HFFc6 (cell line): ENCODE measurements around the gene PTPRA. TPM values are rescaled to one million over a fixed set of nuclear protein-coding genes. Genes with fewer than 3 reads are reported as not detected.

ENCODE experiments used
- DNase-seq: peaks from one replicate; pipeline ENCODE4 v3.0.0-alpha.2; 2018
- H3K27ac Mint-ChIP-seq: 2 replicates; pipeline ENCODE4 v1.8.0; 2020; ENCODE audit warnings: mild to moderate bottlenecking, mixed read lengths
- H3K27me3 Mint-ChIP-seq: 2 replicates; pipeline ENCODE4 v1.8.0; 2021; ENCODE audit warnings: mild to moderate bottlenecking, moderate library complexity, mixed read lengths; ENCODE audit not compliant: insufficient read depth
- H3K36me3 Mint-ChIP-seq: 2 replicates; pipeline ENCODE4 v1.8.0; 2021; ENCODE audit warnings: low read depth, mixed read lengths
- H3K4me1 Mint-ChIP-seq: 2 replicates; pipeline ENCODE4 v1.8.0; 2020; ENCODE audit warnings: low read depth, mixed read lengths
- H3K4me3 Mint-ChIP-seq: 2 replicates; pipeline ENCODE4 v1.8.0; 2020; ENCODE audit warnings: mild to moderate bottlenecking, moderate library complexity, mixed read lengths
- H3K9me3 Mint-ChIP-seq: 2 replicates; pipeline ENCODE4 v1.8.0; 2020; ENCODE audit warnings: mild to moderate bottlenecking, mixed read lengths
- total RNA-seq, 6 experiments: library from RNA; stranded (reverse); fragmentation: NEBNext Ultra II Directional; extraction: Animal tissue kit (Norgen Biotek cat#: 25700); gene quantifications; 2 replicates in 1 of 6; 3 replicates in 5 of 6; pipeline ENCODE4 v1.2.3, GENCODE V29; 2021
- TF ChIP-seq, protein P1 (sequence below): fragments of 200-600 bp; sonication (generic); IDR thresholded peaks from 2 replicates; pipeline ENCODE4 v1.5.0; 2021; ENCODE audit warnings: antibody characterized with exemption, mild to moderate bottlenecking

Gene PTPRA
- total RNA-seq, 6 experiments from 2014 or later = 44.3 to 54.4 (median 48.7) TPM

DNA sequence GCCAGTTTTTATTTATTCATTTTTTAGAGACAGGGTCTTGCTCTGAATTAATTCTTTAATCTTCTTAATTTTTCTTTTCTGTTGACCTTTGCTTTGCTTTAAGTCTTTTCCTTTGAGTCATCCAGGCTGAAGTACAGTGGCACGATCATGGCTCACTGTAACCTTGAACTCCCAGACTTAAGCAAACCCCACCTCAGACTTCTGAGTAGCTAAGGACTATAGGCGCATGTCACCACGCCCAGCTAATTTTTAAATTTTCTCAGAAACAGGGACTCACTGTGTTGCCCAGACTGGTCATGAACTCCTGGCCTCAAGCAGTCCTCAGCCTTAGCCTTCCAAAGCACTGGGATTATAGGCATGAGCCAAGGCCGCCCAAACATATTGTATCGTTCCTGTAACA is 98.8 kb downstream of the PTPRA start:
- no peak overlapping the region for H3K27ac Mint-ChIP-seq
- no peak for DNase-seq
- H3K4me1 Mint-ChIP-seq = peaks cover 6% of the 10 kb centered on the region; the same call in 1 of the 2 replicates
- peaks cover 13% of the 10 kb centered on the region for H3K36me3 Mint-ChIP-seq
- H3K9me3 Mint-ChIP-seq = no peaks in the 10 kb centered on the region
- H3K4me3 Mint-ChIP-seq = no peak overlapping the region
- no peaks in the 10 kb centered on the region for H3K27me3 Mint-ChIP-seq
- TF ChIP-seq, protein P1, sequence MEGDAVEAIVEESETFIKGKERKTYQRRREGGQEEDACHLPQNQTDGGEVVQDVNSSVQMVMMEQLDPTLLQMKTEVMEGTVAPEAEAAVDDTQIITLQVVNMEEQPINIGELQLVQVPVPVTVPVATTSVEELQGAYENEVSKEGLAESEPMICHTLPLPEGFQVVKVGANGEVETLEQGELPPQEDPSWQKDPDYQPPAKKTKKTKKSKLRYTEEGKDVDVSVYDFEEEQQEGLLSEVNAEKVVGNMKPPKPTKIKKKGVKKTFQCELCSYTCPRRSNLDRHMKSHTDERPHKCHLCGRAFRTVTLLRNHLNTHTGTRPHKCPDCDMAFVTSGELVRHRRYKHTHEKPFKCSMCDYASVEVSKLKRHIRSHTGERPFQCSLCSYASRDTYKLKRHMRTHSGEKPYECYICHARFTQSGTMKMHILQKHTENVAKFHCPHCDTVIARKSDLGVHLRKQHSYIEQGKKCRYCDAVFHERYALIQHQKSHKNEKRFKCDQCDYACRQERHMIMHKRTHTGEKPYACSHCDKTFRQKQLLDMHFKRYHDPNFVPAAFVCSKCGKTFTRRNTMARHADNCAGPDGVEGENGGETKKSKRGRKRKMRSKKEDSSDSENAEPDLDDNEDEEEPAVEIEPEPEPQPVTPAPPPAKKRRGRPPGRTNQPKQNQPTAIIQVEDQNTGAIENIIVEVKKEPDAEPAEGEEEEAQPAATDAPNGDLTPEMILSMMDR = no peak

DNA sequence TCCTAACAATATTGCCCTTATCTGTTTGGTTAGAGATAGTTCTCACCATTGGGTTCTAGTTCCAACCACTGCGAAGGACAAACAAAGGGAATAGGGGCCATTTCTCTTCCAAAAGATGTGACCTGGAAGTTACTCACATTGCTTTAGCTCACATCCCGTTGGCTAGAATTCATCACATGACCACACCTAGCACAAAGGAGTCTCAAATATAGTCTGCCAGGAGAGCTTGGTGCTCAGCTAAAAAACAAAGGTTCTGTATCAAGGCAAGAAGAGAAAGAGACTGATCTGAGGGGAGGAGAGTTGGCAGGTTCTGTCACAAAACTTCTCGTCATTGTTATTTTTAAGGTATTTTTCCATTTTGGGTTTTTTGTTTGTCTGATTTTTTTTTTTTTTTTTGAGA is 100.3 kb downstream of the PTPRA start:
- TF ChIP-seq, protein P1 = no peak
- no peaks in the 10 kb centered on the region for H3K9me3 Mint-ChIP-seq
- peaks cover 13% of the 10 kb centered on the region; the same call in 1 of the 2 replicates for H3K36me3 Mint-ChIP-seq
- H3K4me1 Mint-ChIP-seq = peaks cover 6% of the 10 kb centered on the region; the same call in 1 of the 2 replicates
- no peak for DNase-seq
- no peak overlapping the region for H3K4me3 Mint-ChIP-seq
- H3K27ac Mint-ChIP-seq = no peak overlapping the region
- H3K27me3 Mint-ChIP-seq = no peaks in the 10 kb centered on the region

DNA sequence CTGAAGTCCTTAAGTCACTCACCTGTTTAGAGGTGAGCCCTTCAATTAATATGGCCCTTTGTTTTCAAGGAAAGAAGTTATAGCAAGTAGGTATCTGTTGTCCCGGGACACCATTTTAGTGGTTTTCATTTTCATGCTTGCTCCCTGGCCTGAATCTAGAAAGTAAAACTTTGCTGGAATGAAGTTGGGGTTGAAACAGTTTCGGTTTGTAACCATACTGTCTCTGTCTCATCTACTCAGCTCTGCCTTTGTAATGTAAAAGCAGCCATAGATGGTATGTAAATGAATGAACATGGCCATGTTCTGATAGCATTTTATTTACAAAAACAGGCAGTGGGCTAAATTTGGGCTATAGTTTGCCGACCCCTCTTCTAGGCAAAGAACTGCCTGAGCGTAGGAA is 105.2 kb downstream of the PTPRA start:
- Mint-ChIP-seq H3K27ac (no peak overlapping the region), H3K9me3 (no peaks in the 10 kb centered on the region), H3K27me3 (no peaks in the 10 kb centered on the region), H3K4me3 (no peak overlapping the region), H3K4me1 (no peaks in the 10 kb centered on the region), H3K36me3 (0 out of 2 replicates have a peak, but pooled peaks cover 2% of the 10 kb centered on the region)
- TF ChIP-seq, protein P1 = no peak
- DNase-seq = no peak

DNA sequence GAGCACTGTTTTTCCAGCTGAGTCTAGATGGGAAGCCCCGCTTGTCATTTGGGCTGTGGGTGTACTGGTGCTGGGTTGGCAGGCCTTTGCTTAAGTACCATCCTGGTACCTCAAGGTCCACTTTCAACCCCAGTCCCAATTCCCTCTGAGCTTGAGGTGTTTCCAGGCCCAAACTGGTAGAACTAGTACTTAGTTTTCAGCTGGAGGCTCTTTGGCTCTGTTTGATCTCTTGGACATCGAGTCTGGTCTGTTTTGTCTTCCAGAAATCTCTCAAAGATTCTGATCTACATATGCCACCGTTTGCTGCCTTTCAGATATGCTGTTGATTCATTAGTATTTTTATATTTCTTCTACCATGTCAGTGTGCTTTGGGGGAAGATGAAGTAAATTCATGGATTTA is 108.4 kb downstream of the PTPRA start:
- H3K27me3 Mint-ChIP-seq = no peaks in the 10 kb centered on the region
- no peaks in the 10 kb centered on the region for H3K9me3 Mint-ChIP-seq
- peaks cover 7% of the 10 kb centered on the region for H3K4me1 Mint-ChIP-seq
- no peak for DNase-seq
- no peak overlapping the region for H3K4me3 Mint-ChIP-seq
- TF ChIP-seq, protein P1 = no peak
- H3K27ac Mint-ChIP-seq = no peak overlapping the region
- peaks cover 3% of the 10 kb centered on the region; the same call in 1 of the 2 replicates for H3K36me3 Mint-ChIP-seq

DNA sequence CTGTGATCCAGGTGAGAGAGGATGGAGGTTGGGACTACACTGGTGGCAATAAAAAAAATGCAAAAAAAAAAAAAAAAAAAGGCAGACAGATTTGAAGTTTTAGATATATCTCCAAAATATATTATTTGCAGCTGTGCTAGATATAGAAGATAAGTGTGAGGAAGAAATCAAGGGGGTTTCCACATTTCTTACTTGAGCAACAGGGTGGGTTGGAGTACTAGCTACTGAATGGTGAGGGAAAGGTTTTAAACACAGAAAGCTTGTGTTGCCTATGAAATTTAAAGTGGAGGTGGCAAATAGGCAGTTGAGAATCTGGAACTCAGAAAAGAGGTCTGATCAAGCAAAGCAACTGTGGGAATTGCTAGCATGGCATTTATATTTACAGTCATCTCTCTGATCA is 110.2 kb downstream of the PTPRA start:
- TF ChIP-seq, protein P1 = no peak
- Mint-ChIP-seq H3K27me3 (no peaks in the 10 kb centered on the region), H3K4me3 (no peak overlapping the region), H3K27ac (no peak overlapping the region), H3K9me3 (no peaks in the 10 kb centered on the region), H3K36me3 (peaks cover 13% of the 10 kb centered on the region), H3K4me1 (peaks cover 9% of the 10 kb centered on the region)
- DNase-seq = no peak

DNA sequence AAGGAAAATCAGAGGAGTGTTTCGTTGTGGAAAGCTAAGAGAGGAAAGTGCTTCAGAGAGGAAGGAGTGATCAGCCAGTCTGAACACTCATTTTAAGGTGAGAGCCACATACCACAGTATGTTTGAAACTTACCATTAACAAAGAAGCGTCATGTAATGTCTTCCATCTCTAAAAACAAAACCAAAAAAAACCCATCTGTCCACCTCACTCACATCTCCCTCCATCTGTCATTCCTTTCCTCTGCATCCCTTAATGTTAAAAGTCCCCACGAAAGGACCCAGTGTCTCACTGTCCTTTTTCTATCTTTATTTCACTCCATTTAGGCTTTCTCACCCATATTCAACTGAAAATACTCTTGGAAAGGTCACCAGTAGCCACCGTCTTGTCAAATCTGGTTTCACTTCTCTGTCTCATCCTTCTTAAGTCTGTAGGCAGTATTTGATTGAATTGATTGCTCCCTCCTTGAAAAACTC is 110.8 kb downstream of the PTPRA start:
- H3K27ac Mint-ChIP-seq = no peak overlapping the region
- H3K4me1 Mint-ChIP-seq = peaks cover 9% of the 10 kb centered on the region
- no peak for DNase-seq
- peaks cover 18% of the 10 kb centered on the region for H3K36me3 Mint-ChIP-seq
- H3K9me3 Mint-ChIP-seq = no peaks in the 10 kb centered on the region
- TF ChIP-seq, protein P1 = no peak
- peaks cover 3% of the 10 kb centered on the region; the same call in 1 of the 2 replicates for H3K27me3 Mint-ChIP-seq
- H3K4me3 Mint-ChIP-seq = no peak overlapping the region
